Stimulated activated CD4-positive, alpha-beta T cell treated with anti-CD3 and anti-CD28 coated beads, Interleukin-4, amount 100 ng/mL, for 4 hours (primary cell): ENCODE measurements around the gene INSRR.

Experiments used
- DNase-seq, 2 experiments: peaks; one replicate each; pipeline ENCODE4 v3.0.0-alpha.2; 2020

Gene INSRR

DNA sequence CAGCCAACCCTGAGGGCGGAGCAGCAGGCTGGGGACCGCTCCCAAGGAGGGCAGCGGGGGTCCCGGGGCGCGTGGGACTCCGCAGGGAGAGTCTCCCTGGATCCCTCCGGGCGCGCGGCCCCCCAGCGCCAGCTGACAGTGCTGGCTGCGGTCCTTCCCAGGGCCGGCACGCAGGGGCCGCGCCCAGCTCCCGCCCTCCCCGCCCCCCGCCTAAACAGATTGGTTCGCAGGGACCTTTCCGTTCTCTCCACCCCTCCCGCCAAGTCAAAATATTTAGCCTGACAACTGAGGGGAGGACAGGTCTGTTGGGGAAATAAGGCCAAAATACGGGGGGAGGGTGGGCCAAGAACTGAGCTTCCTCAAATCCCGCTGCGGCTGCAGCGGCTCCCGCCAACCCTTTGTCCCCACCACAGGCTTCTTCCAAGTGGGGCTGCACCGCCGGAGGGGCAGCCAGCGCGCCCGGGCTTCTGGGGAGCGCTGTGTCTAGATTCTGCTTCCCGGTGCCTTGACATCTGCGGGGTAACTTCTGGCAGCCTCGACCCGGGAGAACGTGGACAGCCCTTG, at the start of gene INSRR:
TSS of gene INSRR (minus strand) at position 159 of the 564 bp plus-strand sequence. CDS start 496 bp downstream, outside the sequence.
- DNase-seq = no peak

DNA sequence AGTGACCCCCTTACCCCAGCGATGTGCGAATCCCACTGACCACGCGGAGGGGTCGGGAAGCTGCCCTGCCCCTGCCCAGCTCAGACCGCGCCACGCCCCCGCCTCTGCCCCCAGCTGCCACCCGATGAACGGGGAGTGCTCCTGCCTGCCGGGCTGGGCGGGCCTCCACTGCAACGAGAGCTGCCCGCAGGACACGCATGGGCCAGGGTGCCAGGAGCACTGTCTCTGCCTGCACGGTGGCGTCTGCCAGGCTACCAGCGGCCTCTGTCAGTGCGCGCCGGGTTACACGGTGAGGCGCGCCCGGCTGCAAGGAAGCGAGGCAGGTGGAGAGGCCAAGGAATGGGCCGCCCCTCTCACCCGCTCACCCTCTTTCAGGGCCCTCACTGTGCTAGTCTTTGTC, 49.6 kb upstream of the INSRR start:
- DNase-seq = no peak

DNA sequence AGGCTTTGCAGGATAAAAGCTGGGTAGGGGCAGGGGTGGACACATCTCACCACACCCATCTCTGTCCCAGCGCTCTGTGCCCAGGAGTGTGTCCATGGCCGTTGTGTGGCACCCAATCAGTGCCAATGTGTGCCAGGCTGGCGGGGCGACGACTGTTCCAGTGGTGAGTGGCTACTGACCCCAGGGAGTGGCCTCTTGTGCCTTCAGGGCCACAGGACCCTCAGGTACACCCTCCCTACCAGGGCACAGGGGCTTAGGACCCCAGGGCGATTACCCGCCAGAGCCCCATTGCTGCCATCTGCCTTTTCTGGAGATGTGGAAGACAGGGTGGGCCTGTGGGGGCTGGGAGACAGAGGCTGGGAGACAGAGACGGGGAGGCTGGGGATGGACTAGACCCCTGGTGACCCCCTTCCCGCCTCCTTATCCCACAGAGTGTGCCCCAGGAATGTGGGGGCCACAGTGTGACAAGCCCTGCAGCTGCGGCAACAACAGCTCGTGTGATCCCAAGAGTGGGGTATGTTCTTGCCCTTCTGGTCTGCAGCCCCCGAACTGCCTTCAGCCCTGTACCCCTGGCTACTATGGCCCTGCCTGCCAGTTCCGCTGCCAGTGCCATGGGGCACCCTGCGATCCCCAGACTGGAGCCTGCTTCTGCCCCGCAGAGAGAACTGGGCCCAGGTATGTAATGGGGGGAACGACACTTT, 47.4 kb upstream of the INSRR start:
- no peak for DNase-seq

DNA sequence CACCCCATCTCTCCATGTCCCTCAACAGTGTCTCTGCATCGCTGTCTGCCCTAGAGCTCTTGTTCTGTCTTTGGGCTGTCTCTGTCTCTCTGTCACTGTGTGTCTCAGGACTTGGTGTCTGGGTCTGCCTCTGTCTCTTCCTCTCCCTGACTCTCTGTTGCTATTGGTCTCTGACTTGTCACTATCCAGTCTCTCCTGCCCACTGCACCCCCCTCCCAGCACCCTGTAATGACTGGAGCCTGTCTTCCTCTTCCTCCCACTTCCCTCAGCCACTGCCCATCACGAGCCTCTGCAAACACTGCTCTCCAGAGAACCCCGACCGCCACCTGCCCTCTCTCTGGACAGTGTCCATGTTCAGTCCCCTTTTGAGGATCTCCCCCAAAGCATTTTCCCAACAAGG, 46.7 kb upstream of the INSRR start:
- no peak for DNase-seq

DNA sequence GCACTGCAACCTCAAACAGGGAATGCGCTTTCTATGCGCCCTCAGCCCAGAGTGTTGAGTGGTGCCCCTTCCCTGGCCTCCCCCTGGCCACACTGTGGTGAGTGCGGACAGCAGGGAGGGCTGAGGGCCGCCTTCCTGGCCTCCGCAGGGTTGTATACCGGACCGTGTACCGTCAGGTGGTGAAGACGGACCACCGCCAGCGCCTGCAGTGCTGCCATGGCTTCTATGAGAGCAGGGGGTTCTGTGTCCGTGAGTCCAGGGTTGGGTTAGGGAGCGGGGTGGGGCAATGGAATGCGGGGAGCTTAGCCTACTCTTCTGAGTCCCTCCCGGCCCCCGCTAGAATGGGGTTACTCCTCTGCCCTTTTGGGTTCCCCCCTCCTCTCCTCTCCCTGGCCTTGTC, 46.3 kb upstream of the INSRR start:
- no peak for DNase-seq

DNA sequence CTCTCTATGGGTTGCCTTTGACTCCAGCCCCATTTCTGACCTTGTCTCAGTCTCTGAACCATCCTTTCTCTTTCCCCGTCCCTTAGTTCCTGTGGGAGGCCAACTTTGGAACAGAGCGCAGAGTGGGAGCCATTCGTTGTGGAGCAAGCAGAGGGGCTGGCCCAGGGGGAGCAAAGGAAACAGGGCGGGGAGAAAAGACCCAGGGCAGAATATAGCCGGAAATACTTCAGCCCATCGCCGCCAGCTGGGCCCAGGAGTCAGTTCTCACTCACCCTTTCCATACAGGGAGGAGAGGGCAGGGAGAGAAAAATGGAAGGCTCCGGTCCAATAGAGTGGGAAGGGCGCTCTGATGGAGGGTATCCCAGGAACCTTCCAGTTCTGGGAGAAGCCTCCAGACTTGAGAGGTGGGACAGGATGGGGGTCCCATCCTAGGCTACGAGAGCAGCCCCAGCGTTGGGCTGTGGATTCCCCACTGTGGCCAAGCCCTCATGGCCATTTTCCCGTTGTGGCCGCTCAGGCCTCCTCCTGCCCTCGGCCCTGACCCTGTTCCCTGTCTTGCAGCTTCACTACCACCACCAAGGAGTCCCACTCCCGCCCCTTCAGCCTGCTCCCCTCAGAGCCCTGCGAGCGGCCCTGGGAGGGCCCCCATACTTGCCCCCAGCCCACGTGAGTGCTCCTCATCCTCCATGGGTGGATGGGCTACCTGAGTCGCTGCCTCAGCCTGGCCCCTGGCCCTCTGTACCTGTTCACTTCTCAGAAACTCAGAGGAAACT, 45.5 kb upstream of the INSRR start:
- DNase-seq = no peak

DNA sequence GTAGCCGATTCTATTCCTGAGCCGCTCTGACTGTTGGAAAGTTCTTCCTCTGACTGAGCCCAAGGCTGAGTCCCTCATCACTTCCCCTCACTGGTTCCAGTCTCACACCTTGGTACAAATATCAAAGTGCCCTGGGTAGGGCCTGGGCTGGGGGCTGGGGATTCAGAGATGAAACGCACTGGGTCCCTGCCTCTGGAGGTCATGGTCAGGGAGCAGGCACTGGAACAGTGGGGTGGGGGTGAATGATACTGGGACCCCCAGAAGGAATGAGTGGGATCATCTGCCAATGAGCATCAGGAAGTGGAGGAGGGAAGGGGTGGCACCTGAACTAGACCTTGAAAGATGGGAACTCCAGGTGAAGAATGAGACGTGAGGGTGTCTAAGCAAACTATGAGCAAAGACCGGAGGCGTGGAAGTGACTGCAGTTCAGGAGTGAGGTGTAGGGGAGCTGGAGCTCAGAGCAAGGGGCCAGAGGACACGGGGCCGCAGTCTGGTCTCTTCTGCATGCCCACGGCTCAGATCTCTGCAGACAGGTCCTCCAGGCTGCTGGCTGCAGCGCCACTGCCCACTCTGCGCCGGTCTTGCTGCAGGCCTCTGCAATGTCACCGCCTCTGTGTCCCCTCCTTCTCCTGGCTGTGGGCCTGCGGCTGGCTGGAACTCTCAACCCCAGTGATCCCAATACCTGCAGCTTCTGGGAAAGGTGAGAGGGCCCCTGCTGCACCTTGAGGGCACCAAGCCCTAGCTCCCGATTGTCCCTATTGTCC, 44.6 kb upstream of the INSRR start:
- DNase-seq = no peak

DNA sequence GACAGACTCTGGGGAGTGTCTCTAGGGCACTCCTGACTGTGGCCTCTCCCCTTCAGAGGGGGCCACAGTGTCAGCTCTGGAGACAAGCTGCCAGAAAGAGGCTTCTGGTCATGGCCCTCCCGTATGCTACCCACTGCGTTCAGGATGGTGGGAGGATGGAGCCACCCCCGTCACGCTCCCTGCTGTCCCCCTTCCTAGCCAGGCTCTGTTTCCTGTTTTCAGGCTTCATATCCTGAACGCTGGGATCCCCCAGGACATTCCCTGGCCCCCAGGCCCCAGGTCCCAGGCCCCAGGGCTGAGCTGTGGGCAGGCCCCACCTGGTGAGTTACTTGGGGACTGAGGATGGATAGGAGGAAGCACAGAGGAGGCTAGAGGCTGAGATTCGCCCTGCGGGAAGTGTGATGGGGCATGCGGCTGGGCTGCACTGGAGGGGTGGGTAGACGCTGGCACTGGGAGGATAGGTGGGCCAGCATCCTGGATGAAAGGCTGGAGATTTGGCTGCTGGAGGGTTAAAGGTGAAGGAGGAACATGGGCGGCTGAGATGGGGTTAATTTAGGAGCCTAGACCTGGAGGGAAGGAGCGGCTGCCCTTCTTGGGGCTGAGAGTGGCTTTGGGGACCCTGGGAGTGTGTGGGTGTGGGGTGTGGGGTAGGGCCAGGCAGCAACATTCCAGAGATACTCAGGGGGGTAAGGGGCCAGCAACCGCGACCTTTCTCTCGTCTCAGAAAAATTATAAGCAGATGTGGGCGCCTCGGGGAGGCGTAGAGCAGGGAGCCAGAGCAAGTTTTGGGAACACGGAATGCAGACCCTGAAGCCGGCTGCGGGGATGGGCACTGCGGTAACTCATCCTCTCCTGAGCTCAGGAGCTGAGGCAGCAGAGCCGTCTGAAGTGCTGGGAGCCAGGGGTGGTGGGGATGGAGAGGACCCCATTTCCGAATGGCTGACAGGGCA, 43.3 kb upstream of the INSRR start:
- no peak for DNase-seq

DNA sequence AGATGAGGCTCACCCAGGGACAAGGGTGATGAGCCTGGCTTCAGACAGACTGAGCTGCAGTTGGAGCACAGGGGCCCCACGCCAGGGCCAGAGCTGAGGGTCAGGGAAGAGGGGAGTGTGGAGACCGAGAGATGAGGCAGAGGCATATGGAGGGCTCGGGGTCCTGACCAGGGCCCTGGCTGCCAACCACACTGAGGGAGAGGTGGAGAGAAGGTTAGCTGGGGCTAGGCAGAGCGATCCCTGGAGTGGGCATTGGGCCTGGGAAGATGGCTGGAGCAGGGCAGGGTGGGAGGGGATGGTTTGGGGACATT, 42.6 kb upstream of the INSRR start:
- no peak for DNase-seq

DNA sequence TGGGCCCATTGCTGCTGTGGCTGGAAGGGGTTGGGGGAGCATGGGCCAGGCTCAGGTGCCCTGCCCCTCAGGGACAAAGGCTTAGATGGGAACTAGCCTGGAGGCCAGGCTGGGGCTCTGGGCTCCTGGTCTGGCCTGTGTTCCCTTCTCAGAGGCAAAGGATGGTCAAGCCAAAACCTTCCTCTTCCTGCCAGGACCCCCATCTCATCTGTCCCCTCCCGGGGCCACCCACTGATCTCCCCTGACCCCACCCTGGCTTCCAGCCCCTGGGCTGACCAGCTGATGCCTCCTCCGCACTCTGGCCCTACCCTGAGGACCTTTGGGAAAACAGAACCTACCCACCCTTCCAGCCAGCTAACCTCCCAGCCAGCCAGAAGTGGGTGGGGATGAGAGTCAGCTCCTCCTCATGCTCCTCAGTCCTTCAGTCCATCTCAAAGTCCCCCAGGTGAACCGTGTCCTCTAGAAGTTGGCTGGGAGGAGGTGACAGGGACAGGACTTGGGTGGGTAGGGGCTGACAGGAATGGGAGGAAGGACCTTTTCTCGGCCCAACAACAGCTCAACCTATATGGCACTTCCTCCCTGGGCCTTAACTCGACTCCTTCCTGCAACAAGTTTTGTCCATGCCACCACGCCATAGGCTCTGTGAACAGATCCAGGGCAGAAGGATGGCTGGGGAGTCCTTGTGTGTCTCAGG, 42.1 kb upstream of the INSRR start:
- DNase-seq = no peak

DNA sequence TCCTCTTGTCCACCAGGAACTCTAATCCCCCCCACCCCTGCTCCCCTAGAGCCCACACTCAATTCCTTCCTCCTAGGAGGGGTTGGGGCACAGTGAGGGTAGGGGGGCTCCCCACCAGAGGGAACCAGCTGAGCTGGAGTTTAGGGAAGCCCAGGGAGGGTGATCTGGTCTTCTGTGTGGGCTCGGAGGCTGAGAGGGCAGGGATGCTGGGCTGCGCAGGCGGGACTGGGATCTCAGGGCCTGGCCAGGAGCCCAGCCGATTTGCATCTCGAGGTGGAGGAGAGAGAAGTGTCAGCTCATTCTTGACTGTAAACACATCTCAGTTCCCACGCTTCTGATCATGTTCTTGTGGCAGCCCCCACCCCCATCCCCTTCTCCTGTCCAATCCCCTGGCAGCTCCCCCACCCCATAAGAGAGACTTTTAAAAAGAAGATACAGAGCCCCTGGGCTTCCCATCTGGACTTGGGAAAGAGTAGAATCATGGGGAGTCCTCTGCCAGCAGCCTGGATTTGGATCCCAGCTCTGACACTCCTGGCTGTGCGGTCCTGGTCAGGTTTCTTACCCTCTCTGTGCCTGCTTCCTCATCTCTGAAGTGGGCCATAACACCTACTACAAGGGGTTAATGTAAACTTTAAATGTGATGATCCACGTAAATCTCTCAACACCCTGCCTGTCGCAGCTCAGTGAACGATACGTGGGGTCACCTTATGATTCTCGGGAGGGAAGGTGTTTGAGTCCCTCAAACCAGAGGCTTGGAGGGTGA, 41.2 kb upstream of the INSRR start:
- no peak for DNase-seq

DNA sequence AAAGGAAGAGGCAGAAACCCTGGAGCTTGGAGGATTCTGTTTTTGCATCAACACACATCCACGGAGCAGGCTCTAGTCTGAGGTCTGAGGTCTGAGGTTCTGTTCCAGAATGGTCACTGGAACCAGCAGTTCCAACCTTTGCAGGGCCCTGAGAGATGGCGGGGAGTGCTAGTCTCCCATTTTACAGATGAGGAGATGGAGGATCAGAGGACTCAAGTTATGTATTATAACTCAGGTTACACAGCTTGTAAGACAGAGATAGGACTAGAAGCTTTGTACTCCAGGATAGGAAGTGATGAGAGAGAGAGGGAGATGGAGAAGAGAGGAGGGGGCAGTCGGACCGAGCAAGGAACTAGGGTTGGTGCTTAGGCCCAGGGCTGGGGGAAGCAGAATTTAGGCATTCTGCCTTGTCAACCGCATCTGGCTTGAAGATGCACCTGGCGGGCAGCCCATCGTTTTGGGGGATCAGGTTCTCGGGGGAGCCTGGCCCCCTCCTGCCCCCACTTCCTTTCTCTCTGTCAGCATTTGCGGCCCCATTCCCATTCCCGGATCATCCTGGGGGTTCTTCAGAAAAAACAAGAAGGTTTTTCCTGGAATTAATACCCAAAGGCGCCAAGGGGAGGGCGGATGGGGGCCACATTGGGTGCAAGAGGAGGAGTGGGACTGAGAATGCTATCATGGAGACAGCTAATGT, 40.2 kb upstream of the INSRR start:
- no peak for DNase-seq

DNA sequence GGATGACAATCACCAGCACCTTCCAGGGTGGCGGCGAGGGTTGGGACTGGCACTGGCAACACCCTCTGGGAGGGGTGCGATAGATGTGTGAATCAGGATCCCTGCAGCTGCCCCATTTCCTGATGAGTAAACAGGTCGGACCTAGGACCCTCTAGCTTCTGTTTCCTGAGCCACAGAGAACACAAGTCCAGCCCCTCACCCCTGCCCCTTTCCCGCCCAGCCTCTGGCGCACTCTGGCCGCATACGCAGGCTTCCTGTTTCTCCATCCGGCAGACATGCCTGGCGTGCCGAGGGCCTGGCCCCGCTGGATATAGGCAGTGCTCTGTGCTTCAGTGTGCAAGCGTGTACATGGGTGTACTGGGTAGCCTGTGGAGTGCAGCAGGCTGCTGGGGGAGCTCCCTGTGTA, 39.2 kb upstream of the INSRR start:
- DNase-seq = no peak

DNA sequence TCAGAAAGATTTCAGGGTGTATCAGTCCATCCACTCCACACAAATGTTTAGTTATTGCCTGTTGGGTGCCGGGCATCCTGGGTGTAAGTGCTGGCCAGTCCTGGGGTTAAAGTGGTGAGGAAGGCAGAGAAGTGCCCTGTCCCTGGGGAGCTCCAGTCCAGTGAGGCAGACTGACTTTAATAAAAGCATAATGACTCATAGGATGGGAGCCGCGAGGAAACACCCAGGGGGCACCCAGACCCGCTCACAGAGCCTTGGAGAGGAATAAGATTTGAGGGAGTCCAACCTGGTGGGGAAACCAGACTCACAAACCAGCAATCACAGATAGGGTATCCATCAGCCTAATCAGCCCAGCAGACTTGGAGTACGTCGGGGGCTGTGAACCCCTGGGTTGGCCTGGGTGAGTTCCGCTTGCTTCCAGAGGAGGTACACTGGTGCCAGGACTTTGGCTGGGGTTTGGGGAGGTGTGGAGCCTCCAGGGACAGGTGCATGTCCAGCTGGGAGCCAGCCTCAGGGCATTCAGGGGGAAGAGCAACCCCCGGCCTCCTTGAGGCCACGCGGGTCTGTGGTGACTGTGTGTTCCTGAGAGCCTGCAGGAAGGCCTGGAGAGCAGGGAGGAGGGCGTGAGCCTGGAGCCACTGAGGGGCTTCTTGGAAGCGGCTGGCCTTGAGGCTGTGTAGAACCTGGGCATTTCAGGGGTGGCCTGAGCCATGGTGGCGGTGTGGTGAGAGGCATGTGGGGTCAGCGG, 38.3 kb upstream of the INSRR start:
- no peak for DNase-seq

DNA sequence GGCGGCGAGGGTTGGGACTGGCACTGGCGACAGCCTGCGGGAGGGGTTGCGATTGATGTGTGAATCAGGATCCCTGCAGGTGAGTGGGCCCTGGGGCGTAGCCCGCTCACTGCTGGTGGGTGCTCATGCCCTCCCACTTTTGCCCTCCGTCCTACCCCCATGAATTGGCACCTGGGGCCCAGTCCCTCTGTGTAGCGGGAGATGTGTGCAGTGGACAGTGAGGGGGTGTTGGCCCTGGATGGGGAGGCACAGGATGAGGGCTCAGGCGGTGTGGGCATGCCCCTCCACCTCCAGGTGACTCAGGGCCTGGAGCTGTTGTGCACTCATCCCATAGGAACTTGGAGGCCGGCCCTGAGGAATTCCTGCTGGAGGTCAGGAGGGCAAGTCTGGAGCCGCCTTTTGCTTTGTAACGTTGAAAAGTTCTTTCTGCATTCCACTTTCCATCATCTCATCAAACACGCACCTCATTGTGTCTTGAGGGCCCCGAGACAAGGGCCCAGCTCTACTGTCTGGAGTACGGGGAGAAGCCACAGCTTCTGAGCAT, 37.6 kb upstream of the INSRR start:
- no peak for DNase-seq

DNA sequence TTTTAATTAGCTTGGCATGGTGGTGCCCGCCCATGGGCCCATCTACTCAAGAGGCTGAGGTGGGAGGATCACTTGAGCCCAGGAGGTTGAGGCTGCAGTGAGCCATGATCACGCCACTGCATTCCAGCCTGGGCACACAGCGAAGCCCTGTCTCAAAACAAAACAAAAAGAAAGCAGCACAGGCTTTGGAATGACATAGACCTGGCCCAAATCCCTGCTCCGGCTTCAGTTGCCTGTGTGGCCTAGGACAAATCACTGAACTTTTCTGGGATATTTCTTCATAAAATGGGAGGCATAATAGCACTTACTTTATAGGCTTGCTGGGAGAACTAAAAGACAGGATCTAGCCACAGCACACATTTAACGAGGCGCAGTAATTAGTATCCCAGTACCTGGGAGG, 37.0 kb upstream of the INSRR start:
- no peak for DNase-seq

DNA sequence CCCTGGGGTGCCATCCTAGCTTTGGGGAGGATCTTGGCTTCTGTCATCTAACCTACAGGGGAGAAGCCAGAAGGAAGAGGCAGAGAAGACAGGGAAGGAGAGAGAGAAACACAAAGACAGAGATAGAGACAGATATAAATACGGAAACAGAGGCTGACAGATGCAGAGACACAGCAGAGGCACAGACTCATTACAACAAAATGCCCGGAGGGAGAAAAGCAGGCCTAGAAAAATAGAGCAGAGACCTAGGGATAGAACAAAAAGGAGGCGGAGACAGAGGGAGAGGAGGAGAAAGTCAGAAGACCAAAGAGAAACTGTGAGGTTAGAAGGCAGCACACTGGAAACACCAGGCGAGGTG, 36.5 kb upstream of the INSRR start:
- no peak for DNase-seq

DNA sequence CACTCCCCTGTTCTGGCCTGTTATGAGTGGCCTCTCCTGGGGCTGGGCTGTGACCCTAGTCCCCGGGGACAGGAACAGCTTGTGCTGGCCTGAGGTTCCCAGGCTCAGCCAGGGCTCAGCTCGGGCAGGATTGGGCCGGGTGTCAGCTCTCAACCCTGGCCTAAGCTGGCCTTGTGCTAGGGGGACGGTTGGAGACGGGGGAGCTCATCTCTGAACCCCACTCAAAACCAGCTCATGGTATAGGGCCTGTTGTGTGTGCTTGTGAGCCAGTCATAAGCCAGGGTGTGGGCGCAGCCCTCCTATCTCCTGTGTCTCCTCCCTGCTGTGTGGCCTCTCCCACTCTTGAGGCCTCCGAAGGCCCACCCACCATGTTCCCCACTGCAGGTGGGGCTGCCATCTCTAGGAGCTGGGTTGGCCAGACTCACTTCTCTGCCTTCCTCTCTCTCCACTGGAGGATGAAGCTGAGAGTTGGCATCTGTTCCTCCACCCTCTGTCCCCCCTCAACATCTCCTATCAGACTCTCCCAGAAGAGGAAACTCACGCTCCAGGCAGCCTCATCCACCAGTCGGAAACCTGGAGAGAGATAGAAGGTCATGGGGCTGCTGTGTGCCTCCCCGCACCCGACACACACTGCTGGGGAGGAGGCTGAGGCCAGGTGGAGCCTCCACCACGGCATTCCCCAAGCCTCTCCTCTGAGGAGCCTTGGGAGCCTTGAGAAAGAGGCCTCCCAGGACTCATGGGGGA, 36.0 kb upstream of the INSRR start:
- DNase-seq = no peak

DNA sequence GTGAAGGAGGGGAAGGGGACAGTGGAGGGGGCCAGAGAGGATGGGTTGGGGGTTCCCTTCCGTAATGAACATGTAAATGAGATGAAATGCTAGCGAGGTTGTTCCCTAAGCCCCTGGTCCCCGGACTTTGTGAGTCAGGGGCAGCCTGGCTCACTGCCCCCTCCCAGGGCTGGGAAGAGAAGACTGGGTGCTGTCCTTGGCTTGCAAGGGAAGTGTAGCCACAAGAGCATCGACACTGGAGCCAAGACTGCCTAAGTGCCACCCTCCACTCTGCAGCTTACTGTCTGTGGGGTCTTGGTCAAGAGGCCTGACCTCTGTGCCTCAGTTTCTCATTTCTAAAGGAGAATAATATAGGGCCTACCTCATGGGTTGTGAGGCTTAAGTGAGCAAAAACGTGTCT, 35.1 kb upstream of the INSRR start:
- DNase-seq = no peak
